Caco-2 (cell line): ENCODE data around the gene VAV2. TPM values are rescaled to one million over a fixed set of nuclear protein-coding genes. Genes with fewer than 3 reads are reported as not detected.

Experiments
- BruUV-seq: library from RNA; stranded (reverse); fragments of 400-500 nt; replicated peaks from 2 replicates; lab custom pipeline; 2021; lab: Mats Ljungman, UMichigan
- CTCF ChIA-PET: fragments of 300-600 bp; sonication (Branson Sonifier 250); formaldehyde crosslinking; loops from one replicate; lab custom pipeline; 2022; ENCODE audit warnings: antibody characterized with exemption; lab: Charles Lee
- POLR2A ChIA-PET: fragments of 300-600 bp; sonication (Branson Sonifier 250); formaldehyde crosslinking; loops from one replicate; lab custom pipeline; 2022; ENCODE audit warnings: antibody characterized with exemption; lab: Charles Lee
- DNase-seq, 2 experiments: peaks; one replicate each; pipeline versions ENCODE4 v3.0.0 to v3.0.0-alpha.2; 2020 to 2022
- H3K27me3 ChIP-seq: replicated peaks from 2 replicates; pipeline ENCODE4 v1.6.0; 2011; ENCODE audit warnings: low read length; ENCODE audit not compliant: control insufficient read depth, insufficient read depth
- H3K36me3 ChIP-seq: 2 replicates; pipeline ENCODE4 v1.5.1; 2011; ENCODE audit warnings: low read length; ENCODE audit not compliant: control insufficient read depth, insufficient read depth
- H3K4me1 ChIP-seq: fragments of 250-450 bp; sonication (Bioruptor Pico); 2 replicates; pipeline ENCODE4 v1.5.1; 2020; ENCODE audit warnings: mild to moderate bottlenecking
- H3K4me3 ChIP-seq: 2 replicates; pipeline ENCODE4 v1.5.1; 2011; ENCODE audit warnings: low read depth, mild to moderate bottlenecking, control low read depth, low read length
- H3K9me3 ChIP-seq: fragments of 250-450 bp; sonication (Bioruptor Pico); 2 replicates; pipeline ENCODE4 v1.5.1; 2020; ENCODE audit warnings: mild to moderate bottlenecking, moderate library complexity
- H3K27ac Mint-ChIP-seq: one replicate; pipeline ENCODE4 v1.8.0; 2022; ENCODE audit warnings: mixed read lengths; ENCODE audit not compliant: unreplicated experiment
- H3K27me3 Mint-ChIP-seq: one replicate; pipeline ENCODE4 v1.8.0; 2022; ENCODE audit warnings: mixed read lengths; ENCODE audit not compliant: insufficient read depth, unreplicated experiment
- H3K36me3 Mint-ChIP-seq: one replicate; pipeline ENCODE4 v1.8.0; 2022; ENCODE audit warnings: mild to moderate bottlenecking, mixed read lengths; ENCODE audit not compliant: insufficient read depth, unreplicated experiment
- H3K4me1 Mint-ChIP-seq: one replicate; pipeline ENCODE4 v1.8.0; 2022; ENCODE audit warnings: low read depth, mixed read lengths; ENCODE audit not compliant: unreplicated experiment
- H3K4me3 Mint-ChIP-seq: one replicate; pipeline ENCODE4 v1.8.0; 2022; ENCODE audit warnings: mild to moderate bottlenecking, moderate library complexity, mixed read lengths; ENCODE audit not compliant: unreplicated experiment
- H3K9me3 Mint-ChIP-seq: one replicate; pipeline ENCODE4 v1.8.0; 2022; ENCODE audit warnings: mixed read lengths; ENCODE audit not compliant: unreplicated experiment
- CTCF ChIP-seq, 2 experiments: fragments of 200-600 bp in 1 of 2; IDR thresholded peaks; 1 replicate in 1 of 2; 2 replicates in 1 of 2; pipeline versions ENCODE4 v1.5.1 to v1.8.0; 2011 to 2022; ENCODE audit warnings: antibody characterized with exemption in 1 of 2, control low read depth in 1 of 2, inconsistent platforms in 1 of 2, low read depth in 1 of 2, low read length in 1 of 2, mild to moderate bottlenecking in 1 of 2, moderate library complexity in 1 of 2; ENCODE audit not compliant: insufficient read depth in 1 of 2, severe bottlenecking in 1 of 2, unreplicated experiment in 1 of 2
- intact Hi-C: fragments of 100-400 bp; cut with micrococcal nuclease; formaldehyde crosslinking; loops from one replicate; pipeline ENCODE4 v1.10.0; 2022; ENCODE audit not compliant: unreplicated experiment
- total RNA-seq: library from RNA; stranded (reverse); gene quantifications from 2 replicates; pipeline ENCODE4 v1.2.3, GENCODE V29; 2022

VAV2 gene
- total RNA-seq, 1 experiment from 2014 or later = 55.3 TPM

- Mint-ChIP-seq H3K27ac (no peak overlapping the region), H3K4me1 (peaks cover 16% of the 10 kb centered on the region), H3K27me3 (no peaks in the 10 kb centered on the region), H3K9me3 (peaks cover 10% of the 10 kb centered on the region), H3K4me3 (no peak overlapping the region), H3K36me3 (peaks cover 65% of the 10 kb centered on the region)
- TF ChIP-seq CTCF (IDR thresholded peaks at IDR 0.05; ENCODE audit: insufficient read depth in 1 of 2, low read depth in 1 of 2, low read length in 1 of 2, severe bottlenecking in 1 of 2, unreplicated experiment in 1 of 2) = no peak
- Histone ChIP-seq H3K4me1 (peaks cover 12% of the 10 kb centered on the region), H3K9me3 (no peaks in the 10 kb centered on the region), H3K4me3 (no peak overlapping the region), H3K27me3 (no peaks in the 10 kb centered on the region), H3K36me3 (no peaks in the 10 kb centered on the region; the same call in 1 of the 2 replicates)
- no peak for DNase-seq
- intact Hi-C loops = no loop called here
- CTCF ChIA-PET = interaction anchor here (0.5 kb wide), 1 partner anchor 178 kb away, joined by 8 read pairs; no protein-coding TSS in a partner anchor
- POLR2A ChIA-PET = no interaction called here
- BruUV-seq = no TSS peak
These were observed 233.9 kb downstream of the VAV2 start for GRCh38 chr9:133758228-133758627.

- Histone ChIP-seq H3K9me3 (no peaks in the 10 kb centered on the region), H3K27me3 (no peaks in the 10 kb centered on the region), H3K4me3 (no peak overlapping the region), H3K36me3 (no peaks in the 10 kb centered on the region), H3K4me1 (peaks cover 12% of the 10 kb centered on the region)
- intact Hi-C loops = no loop called here
- no peaks in the 10 kb centered on the region for H3K27me3 Mint-ChIP-seq
- BruUV-seq = no TSS peak
- POLR2A ChIA-PET = no interaction called here
- peak overlapping the region; percentile 5 for H3K27ac Mint-ChIP-seq
- peaks cover 10% of the 10 kb centered on the region for H3K9me3 Mint-ChIP-seq
- peaks cover 44% of the 10 kb centered on the region for H3K36me3 Mint-ChIP-seq
- no peak for DNase-seq
- peaks cover 16% of the 10 kb centered on the region for H3K4me1 Mint-ChIP-seq
- H3K4me3 Mint-ChIP-seq = no peak overlapping the region
- CTCF ChIA-PET = interaction anchor here (0.9 kb wide), 1 partner anchor 12 kb away, joined by 3 read pairs; no protein-coding TSS in a partner anchor
- TF ChIP-seq CTCF (IDR thresholded peaks at IDR 0.05; ENCODE audit: insufficient read depth in 1 of 2, low read depth in 1 of 2, low read length in 1 of 2, severe bottlenecking in 1 of 2, unreplicated experiment in 1 of 2) = no peak
These were observed 237.4 kb downstream of the VAV2 start for GRCh38 chr9:133754688-133755227.

- Histone ChIP-seq H3K9me3 (no peaks in the 10 kb centered on the region), H3K4me3 (no peak overlapping the region), H3K36me3 (no peaks in the 10 kb centered on the region), H3K4me1 (peaks cover 12% of the 10 kb centered on the region), H3K27me3 (no peaks in the 10 kb centered on the region)
- intact Hi-C loops = no loop called here
- no peak overlapping the region for H3K4me3 Mint-ChIP-seq
- peaks cover 41% of the 10 kb centered on the region for H3K36me3 Mint-ChIP-seq
- no peak for TF ChIP-seq CTCF (IDR thresholded peaks at IDR 0.05; ENCODE audit: insufficient read depth in 1 of 2, low read depth in 1 of 2, low read length in 1 of 2, severe bottlenecking in 1 of 2, unreplicated experiment in 1 of 2)
- ChIA-PET POLR2A (no interaction called here), CTCF (interaction anchor here (0.9 kb wide), 1 partner anchor 11 kb away, joined by 3 read pairs; no protein-coding TSS in a partner anchor)
- peaks cover 10% of the 10 kb centered on the region for H3K9me3 Mint-ChIP-seq
- H3K4me1 Mint-ChIP-seq = peaks cover 16% of the 10 kb centered on the region
- H3K27ac Mint-ChIP-seq = peak overlapping the region; percentile 5
- no peak for DNase-seq
- H3K27me3 Mint-ChIP-seq = no peaks in the 10 kb centered on the region
- BruUV-seq = no TSS peak
These were observed 237.9 kb downstream of the VAV2 start for GRCh38 chr9:133754187-133754586.
